HG03521 (cell line): ENCODE measurements around the gene KCNMA1.

ENCODE experiments used
- ATAC-seq: cut with Tn5 transposase; IDR thresholded peaks from one replicate; pipeline ENCODE4 v1.9.1; 2021; ENCODE audit warnings: mild to moderate bottlenecking, moderate library complexity; ENCODE audit not compliant: unreplicated experiment

KCNMA1 gene

GRCh38 chr10:77290528-77291155 is 347.0 kb downstream of the KCNMA1 start:
- ATAC-seq: no peak

- no peak for ATAC-seq
Measured at GRCh38 chr10:77289790-77290189, 347.8 kb downstream of the KCNMA1 start.

GRCh38 chr10:77289027-77289501 is 348.5 kb downstream of the KCNMA1 start:
- no peak for ATAC-seq

GRCh38 chr10:77287647-77288120 is 349.9 kb downstream of the KCNMA1 start:
- no peak for ATAC-seq

- no peak for ATAC-seq
Measured at GRCh38 chr10:77286531-77287508, 350.8 kb downstream of the KCNMA1 start.

- ATAC-seq: no peak
Measured at GRCh38 chr10:77285529-77286182, 352.0 kb downstream of the KCNMA1 start.

GRCh38 chr10:77284797-77285196 is 352.8 kb downstream of the KCNMA1 start:
- no peak for ATAC-seq

- ATAC-seq: no peak
Measured at GRCh38 chr10:77283326-77283725, 354.3 kb downstream of the KCNMA1 start.

- ATAC-seq: no peak
Measured at GRCh38 chr10:77282163-77282562, 355.4 kb downstream of the KCNMA1 start.

GRCh38 chr10:77281719-77282118 is 355.9 kb downstream of the KCNMA1 start:
- no peak for ATAC-seq

- ATAC-seq: no peak
Measured at GRCh38 chr10:77279207-77279606, 358.4 kb downstream of the KCNMA1 start.

- ATAC-seq: no peak
Measured at GRCh38 chr10:77274046-77274795, 363.4 kb downstream of the KCNMA1 start.

GRCh38 chr10:77269163-77269562 is 368.4 kb downstream of the KCNMA1 start:
- no peak for ATAC-seq

- ATAC-seq: no peak
Measured at GRCh38 chr10:77268721-77269120, 368.9 kb downstream of the KCNMA1 start.

- ATAC-seq: no peak
Measured at GRCh38 chr10:77267703-77268675, 369.6 kb downstream of the KCNMA1 start.

GRCh38 chr10:77266242-77266641 is 371.4 kb downstream of the KCNMA1 start:
- ATAC-seq: no peak

- ATAC-seq: peak; percentile 23
Measured at GRCh38 chr10:77264527-77264926, 373.1 kb downstream of the KCNMA1 start.

GRCh38 chr10:77264107-77264506 is 373.5 kb downstream of the KCNMA1 start:
- peak; percentile 50 for ATAC-seq

- ATAC-seq: no peak
Measured at GRCh38 chr10:77263700-77264099, 373.9 kb downstream of the KCNMA1 start.
